HepG2 (cell line): ENCODE results near the gene ALDH3A1. TPM values are rescaled to one million over a fixed set of nuclear protein-coding genes. Genes with fewer than 3 reads are reported as not detected.

Source experiments
- ATAC-seq: fragments of 200-7000 bp; cut with Tn5 transposase; 3 replicates; pipeline ENCODE4 v1.9.1; 2020; ENCODE audit warnings: mild to moderate bottlenecking, moderate library complexity
- BruUV-seq: library from RNA; stranded (reverse); fragments of 400-500 nt; replicated peaks from 2 replicates; lab custom pipeline; 2021; lab: Mats Ljungman, UMichigan
- CTCF ChIA-PET: fragments of 300-600 bp; formaldehyde crosslinking; extraction: SDS; loops from one replicate; lab custom pipeline; 2021; ENCODE audit warnings: low total read pairs, inconsistent platforms, low intra/inter-chr PET ratio; lab: Yijun Ruan, JAX
- POLR2A ChIA-PET: fragments of 350-600 bp; sonication (Branson Sonifier 250); formaldehyde crosslinking; loops from one replicate; lab custom pipeline; 2020; ENCODE audit warnings: antibody characterized with exemption, inconsistent platforms; lab: Yijun Ruan, JAX
- DNase-seq: peaks from one replicate; pipeline ENCODE4 v3.0.0-alpha.2; 2015; ENCODE audit warnings: low spot score
- FAIRE-seq: peaks from 3 replicates; lab custom pipeline; 2011; peaks lifted over from hg19 to GRCh38; lab: Jason Lieb, UNC
- H2AFZ ChIP-seq: one replicate; pipeline ENCODE4 v1.6.1; 2011; ENCODE audit warnings: low read length, inconsistent platforms
- H3K27ac ChIP-seq: fragments of 300-600 bp; 3 replicates; pipeline ENCODE4 v1.8.0; 2011; ENCODE audit warnings: mixed run types, mild to moderate bottlenecking, mixed read lengths, low read length, inconsistent platforms; ENCODE audit not compliant: insufficient read depth; ENCODE audit errors: extremely low read length
- H3K27me3 ChIP-seq, 2 experiments: fragments of 200-600 bp in 1 of 2; 2 replicates in 1 of 2; 3 replicates in 1 of 2; pipeline versions ENCODE4 v1.6.0 to v1.8.0; 2011; ENCODE audit warnings: low read length in 2 of 2, mild to moderate bottlenecking in 2 of 2, moderate library complexity in 2 of 2, inconsistent platforms in 1 of 2; ENCODE audit not compliant: insufficient read depth in 2 of 2, control insufficient read depth in 1 of 2
- H3K36me3 ChIP-seq, 2 experiments: fragments of 200-600 bp in 1 of 2; replicated peaks in 1 of 2; 2 replicates in 1 of 2; 3 replicates in 1 of 2; pipeline versions ENCODE4 v1.5.1 to v1.8.0; 2011; ENCODE audit warnings: low read length in 2 of 2, inconsistent platforms in 1 of 2; ENCODE audit not compliant: insufficient read depth in 2 of 2, control insufficient read depth in 1 of 2
- H3K4me1 ChIP-seq: 2 replicates; pipeline ENCODE4 v1.5.1; 2012; ENCODE audit warnings: low read length, inconsistent platforms; ENCODE audit not compliant: insufficient read depth
- H3K4me2 ChIP-seq: 2 replicates; pipeline ENCODE4 v1.6.0; 2011; ENCODE audit warnings: low read depth, low read length, inconsistent platforms
- H3K4me3 ChIP-seq, 3 experiments: fragments of 200-600 bp in 1 of 3; sonication (generic), shearing (Covaris generic) in 1 of 3; replicated peaks in 1 of 3; 2 replicates each; pipeline ENCODE4 v1.5.1; 2011 to 2016; ENCODE audit warnings: low read length in 3 of 3, inconsistent platforms in 2 of 3, low read depth in 2 of 3, mild to moderate bottlenecking in 2 of 3, control low read depth in 1 of 3, mixed read lengths in 1 of 3; ENCODE audit not compliant: insufficient read depth in 1 of 3
- H3K79me2 ChIP-seq: one replicate; pipeline ENCODE4 v1.6.1; 2011; ENCODE audit warnings: low read length, inconsistent platforms; ENCODE audit not compliant: insufficient read depth
- H3K9ac ChIP-seq: 2 replicates; pipeline ENCODE4 v1.6.0; 2011; ENCODE audit warnings: mild to moderate bottlenecking, low read depth, low read length, inconsistent platforms; ENCODE audit not compliant: insufficient read depth
- H3K9me3 ChIP-seq: 2 replicates; pipeline ENCODE4 v1.5.1; 2012; ENCODE audit warnings: mild to moderate bottlenecking, low read length
- H4K20me1 ChIP-seq: 2 replicates; pipeline ENCODE4 v1.6.0; 2011; ENCODE audit warnings: inconsistent platforms, mild to moderate bottlenecking, low read length, moderate library complexity; ENCODE audit not compliant: insufficient read depth
- CBX2 ChIP-seq, 2 experiments: fragments of 200-600 bp in 1 of 2; sonication (generic); formaldehyde crosslinking in 1 of 2; IDR thresholded peaks; 2 replicates each; pipeline versions ENCODE4 v1.7.0 to v1.8.1; 2018 to 2022; ENCODE audit warnings: low read depth in 2 of 2, low read length in 1 of 2, mild to moderate bottlenecking in 1 of 2, missing genetic modification reagents in 1 of 2
- CEBPG ChIP-seq: IDR thresholded peaks from 2 replicates; pipeline ENCODE4 v1.6.1; 2016
- GLMP ChIP-seq: sonication (generic); formaldehyde crosslinking; IDR thresholded peaks from 2 replicates; pipeline ENCODE4 v1.9.0; 2021; ENCODE audit warnings: missing genetic modification reagents, mild to moderate bottlenecking, borderline replicate concordance
- HDAC2 ChIP-seq: sonication (generic); formaldehyde crosslinking; IDR thresholded peaks from 2 replicates; pipeline ENCODE4 v1.4.0; 2020; ENCODE audit warnings: missing genetic modification reagents
- HHEX ChIP-seq: IDR thresholded peaks from 2 replicates; pipeline ENCODE4 v1.6.1; 2016; ENCODE audit warnings: control low read depth
- KDM3A ChIP-seq: IDR thresholded peaks from 2 replicates; pipeline ENCODE4 v1.6.1; 2018; ENCODE audit warnings: low read depth, missing compliant biosample characterization
- KDM5B ChIP-seq: sonication (generic); formaldehyde crosslinking; IDR thresholded peaks from 2 replicates; pipeline ENCODE4 v1.4.0; 2020; ENCODE audit warnings: missing genetic modification reagents, mild to moderate bottlenecking, borderline replicate concordance
- LCORL ChIP-seq, 2 experiments: fragments of 450-650 bp in 1 of 2; sonication (generic) in 1 of 2; formaldehyde crosslinking in 1 of 2; IDR thresholded peaks; 2 replicates each; pipeline versions ENCODE4 v1.5.0 to v1.6.1; 2017 to 2020; ENCODE audit warnings: antibody characterized with exemption in 1 of 2, missing genetic modification reagents in 1 of 2
- MLLT10 ChIP-seq: sonication (generic); formaldehyde crosslinking; IDR thresholded peaks from 2 replicates; pipeline ENCODE4 v1.4.0; 2020; ENCODE audit warnings: missing genetic modification reagents
- TOE1 ChIP-seq: sonication (generic); formaldehyde crosslinking; IDR thresholded peaks from 2 replicates; pipeline ENCODE4 v1.4.0; 2020; ENCODE audit warnings: mild to moderate bottlenecking, missing genetic modification reagents
- ZBTB49 ChIP-seq: sonication (generic); formaldehyde crosslinking; IDR thresholded peaks from 2 replicates; pipeline ENCODE4 v1.4.0; 2020; ENCODE audit warnings: missing genetic modification reagents, borderline replicate concordance
- ZBTB7A ChIP-seq: sonication (generic); formaldehyde crosslinking; IDR thresholded peaks from 2 replicates; pipeline ENCODE4 v1.8.0; 2022; ENCODE audit warnings: mild to moderate bottlenecking, missing genetic modification reagents
- ZNF275 ChIP-seq: sonication (generic); formaldehyde crosslinking; IDR thresholded peaks from 2 replicates; pipeline ENCODE4 v1.8.0; 2022; ENCODE audit warnings: missing genetic modification reagents, mild to moderate bottlenecking, inconsistent platforms, borderline replicate concordance
- ZNF556 ChIP-seq: sonication (generic); formaldehyde crosslinking; IDR thresholded peaks from 2 replicates; pipeline ENCODE4 v1.4.0; 2020; ENCODE audit warnings: mild to moderate bottlenecking, missing genetic modification reagents, borderline replicate concordance
- ZNF605 ChIP-seq: sonication (generic); formaldehyde crosslinking; IDR thresholded peaks from 2 replicates; pipeline ENCODE4 v1.8.0; 2022; ENCODE audit warnings: mild to moderate bottlenecking, missing genetic modification reagents
- ZSCAN12 ChIP-seq: sonication (generic); formaldehyde crosslinking; IDR thresholded peaks from 2 replicates; pipeline ENCODE4 v1.9.0; 2021; ENCODE audit warnings: mild to moderate bottlenecking, missing genetic modification reagents
- ZZZ3 ChIP-seq: sonication (generic); formaldehyde crosslinking; IDR thresholded peaks from 2 replicates; pipeline ENCODE4 v1.4.0; 2020; ENCODE audit warnings: missing genetic modification reagents, mild to moderate bottlenecking, borderline replicate concordance
- WGBS: methylation state at CpG from one replicate; pipeline ENCODE4 v1.1.6; 2017; ENCODE audit warnings: low lambda C conversion rate; 5-methylcytosine and 5-hydroxymethylcytosine counted together
- in situ Hi-C: cut with HindIII; loops from 2 replicates; pipeline ENCODE4 v1.10.0; 2017; ENCODE audit warnings: low pct_unique_long_range_greater_than_20kb; ENCODE audit not compliant: extremely low pct_ligation_motif_present
- intact Hi-C: fragments of 100-400 bp; cut with micrococcal nuclease; formaldehyde crosslinking; loops from one replicate; pipeline ENCODE4 v1.10.0; 2022; ENCODE audit not compliant: unreplicated experiment
- polyA plus RNA-seq, 8 experiments: library from polyadenylated mRNA; depleted of rRNA in 3 of 8; stranded (reverse) in 7 of 8; unstranded in 1 of 8; fragments of >200 nt; fragmentation: Illumina TruSeq in 4 of 8; extraction: Trizol in 4 of 8; gene quantifications; 2 replicates each; pipeline versions ENCODE4 v1.2.1 to v1.2.3, GENCODE V29; 2011 to 2016; ENCODE audit warnings: low read depth in 4 of 8, missing spikeins in 1 of 8, mixed read lengths in 1 of 8; ENCODE audit not compliant: insufficient read depth in 1 of 8
- total RNA-seq, 5 experiments: library from RNA; depleted of rRNA; stranded (reverse); fragments of >200 nt; fragmentation: Illumina TruSeq; extraction: Trizol; gene quantifications; 2 replicates each; pipeline ENCODE4 v1.2.3, GENCODE V29; 2016; ENCODE audit warnings: low read depth in 1 of 5

Gene ALDH3A1
- total and polyA plus RNA-seq, 2 of the 13 experiments (the other 11 are each of a cell fraction or from before 2014, with no cell fraction given) = 0.07 to 0.62 TPM

- Histone ChIP-seq H3K27me3 (peaks cover 0 to 15% of the 10 kb centered on the region in 2 experiments; a peak in 4 of 5 replicates), H3K4me3 (no peak overlapping the region), H3K27ac (no peak overlapping the region), H3K4me1 (peaks cover 54% of the 10 kb centered on the region), H2AFZ (no peak overlapping the region), H3K9me3 (no peaks in the 10 kb centered on the region), H4K20me1 (no peaks in the 10 kb centered on the region), H3K79me2 (no peaks in the 10 kb centered on the region), H3K36me3 (no peaks in the 10 kb centered on the region), H3K9ac (no peak overlapping the region), H3K4me2 (no peak overlapping the region)
- FAIRE-seq (no peak), ATAC-seq (no peak), DNase-seq (no peak)
- intact Hi-C loops = no loop called here
- BruUV-seq = no TSS peak
- WGBS = 10% methylated on average over 2 of the region's 11 CpGs
- ChIA-PET POLR2A (no interaction called here), CTCF (no interaction called here)
- in situ Hi-C loops = loop anchor here (25.0 kb wide), 1 partner anchor 195 kb away; no protein-coding TSS in a partner anchor
- TF ChIP-seq MLLT10 (CRISPR knock-in tag) = no peak
- TF ChIP-seq CBX2 (IDR thresholded peaks at IDR 0.05; ENCODE audit: low read depth, low read length) = no peak
- no peak for TF ChIP-seq CBX2 (CRISPR knock-in tag; IDR thresholded peaks at IDR 0.05; ENCODE audit: low read depth)
- TF ChIP-seq ZBTB7A (CRISPR knock-in tag) = no peak
- TF ChIP-seq ZBTB49 (CRISPR knock-in tag) = no peak
- no peak for TF ChIP-seq KDM3A (CRISPR knock-in tag)
- no peak for TF ChIP-seq ZSCAN12
- TF ChIP-seq ZZZ3 (CRISPR knock-in tag) = no peak
- no peak for TF ChIP-seq TOE1 (CRISPR knock-in tag)
- no peak for TF ChIP-seq ZNF605 (CRISPR knock-in tag)
- no peak for TF ChIP-seq HDAC2 (CRISPR knock-in tag)
- no peak for TF ChIP-seq LCORL (IDR thresholded peaks at IDR 0.05)
- no peak for TF ChIP-seq LCORL (CRISPR knock-in tag; IDR thresholded peaks at IDR 0.05)
- no peak for TF ChIP-seq GLMP (CRISPR knock-in tag)
- TF ChIP-seq ZNF556 (CRISPR knock-in tag) = no peak
- no peak for TF ChIP-seq HHEX (CRISPR knock-in tag)
- TF ChIP-seq KDM5B (CRISPR knock-in tag) = no peak
- no peak for TF ChIP-seq CEBPG
- no peak for TF ChIP-seq ZNF275
These were observed 40.3 kb downstream of the ALDH3A1 start for GRCh38 chr17:19707728-19708221.
